ENCODE results near the gene KCNA1.

- TF ChIP-seq CTCF (conservative IDR thresholded peaks at IDR 0.05; ENCODE audit: low read depth, low read length): no peak
- TF ChIP-seq EZH2 (IDR thresholded peaks at IDR 0.05; ENCODE audit: borderline replicate concordance, low read depth, low read length, poor library complexity, severe bottlenecking): no peak
These were observed 333 bp upstream of the KCNA1 start for GRCh38 chr12:4909410-4909733.

All from A673 (cell line).